NOMO-1 treated with DMSO at 0.1 percent for 48 hours (cell line): ENCODE data around the gene RAB11B.
A peak's percentile ranks its signal among the peaks of the same experiment; 100 is the strongest.
"Not testable (repeated sequence)": the region's sequence is repeated elsewhere in the genome, so short reads cannot be mapped to it uniquely, and the experiment has no call there.

Experiments used
- DNase-seq: peaks from one replicate; lab custom pipeline; 2025; ENCODE audit not compliant: unreplicated experiment; lab: John Stamatoyannopoulos, UW

Gene RAB11B

GRCh38 chr19:8425331-8425730 is 35.2 kb downstream of the RAB11B start:
- DNase-seq: not testable (repeated sequence)

DNA sequence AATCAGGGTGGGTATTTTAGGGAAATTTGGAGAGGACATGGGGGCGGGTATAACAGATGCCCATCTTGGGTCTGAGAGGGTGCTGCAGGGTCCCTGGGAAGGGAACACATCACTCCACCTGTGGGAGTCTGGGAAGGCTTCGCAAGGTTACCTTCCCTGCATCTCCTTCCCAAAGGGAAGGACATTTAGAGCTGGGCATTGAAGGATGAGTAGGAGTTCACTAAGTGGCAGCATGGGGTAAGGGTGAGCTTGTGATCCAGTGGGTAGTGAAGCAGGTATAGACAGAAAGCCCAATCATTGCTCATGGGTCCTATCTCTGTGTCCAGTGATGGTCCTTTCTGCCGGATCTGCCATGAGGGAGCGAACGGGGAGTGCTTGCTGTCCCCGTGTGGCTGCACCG is 36.1 kb downstream of the RAB11B start:
- DNase-seq: no peak

DNA sequence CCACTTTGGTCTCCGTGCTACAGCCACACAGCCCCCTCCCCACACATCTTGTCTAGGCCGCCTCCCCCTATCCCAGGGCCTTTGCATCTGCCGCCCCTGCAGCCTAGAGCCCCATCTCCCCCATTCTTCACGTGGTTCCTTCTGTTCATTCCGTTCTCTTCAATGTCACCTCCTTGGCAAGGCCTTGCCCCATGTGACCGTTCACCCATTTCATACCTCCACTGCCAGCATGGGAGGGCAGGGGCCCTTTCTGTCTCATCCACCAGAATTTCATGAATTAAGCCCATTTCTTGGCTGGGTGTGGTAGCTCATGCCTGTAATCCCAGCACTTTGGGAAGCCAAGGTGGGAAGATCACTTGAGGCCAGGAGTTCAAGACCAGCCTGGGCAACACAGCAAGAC is 38.9 kb downstream of the RAB11B start:
- DNase-seq: no peak

DNA sequence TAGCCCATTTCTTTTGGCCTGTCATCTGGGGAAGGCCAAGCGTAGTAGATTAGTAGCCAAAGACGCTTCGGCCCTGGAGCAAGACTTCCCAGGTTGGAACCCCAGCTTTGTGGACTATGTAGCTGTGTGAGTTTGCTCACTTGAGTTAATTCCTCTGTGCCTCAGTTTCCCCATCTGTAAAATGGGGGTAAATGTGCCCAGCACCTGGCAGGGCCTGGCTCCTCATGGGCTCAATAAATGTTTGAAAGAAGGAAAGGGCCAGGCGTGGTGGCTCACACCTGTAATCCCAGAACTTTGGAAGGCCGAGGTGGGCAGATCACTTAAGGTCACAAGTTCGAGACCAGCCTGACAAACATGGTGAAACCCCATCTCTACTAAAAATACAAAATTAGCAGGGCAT is 39.7 kb downstream of the RAB11B start:
- no peak for DNase-seq

- no peak for DNase-seq
These were observed 40.5 kb downstream of the RAB11B start for GRCh38 chr19:8430650-8431049.

DNA sequence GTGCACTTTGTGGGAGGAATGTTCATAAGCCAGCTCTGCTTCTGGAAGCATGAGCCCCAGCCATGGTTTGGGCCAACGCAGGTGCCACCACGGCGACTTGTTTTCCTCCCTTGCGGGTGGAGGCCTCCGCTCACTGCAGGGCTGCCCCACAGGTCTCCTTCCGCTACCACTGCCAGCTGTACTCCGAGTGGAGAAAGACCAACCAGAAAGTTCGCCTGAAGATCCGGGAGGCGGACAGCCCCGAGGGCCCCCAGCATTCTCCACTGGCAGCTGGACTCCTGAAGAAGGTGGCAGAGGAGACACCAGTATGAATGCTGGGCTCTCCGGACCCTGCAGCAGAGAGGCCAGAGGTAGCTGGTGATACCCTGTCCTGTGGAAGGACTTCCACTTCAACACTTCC is 48.1 kb downstream of the RAB11B start:
- no peak for DNase-seq

DNA sequence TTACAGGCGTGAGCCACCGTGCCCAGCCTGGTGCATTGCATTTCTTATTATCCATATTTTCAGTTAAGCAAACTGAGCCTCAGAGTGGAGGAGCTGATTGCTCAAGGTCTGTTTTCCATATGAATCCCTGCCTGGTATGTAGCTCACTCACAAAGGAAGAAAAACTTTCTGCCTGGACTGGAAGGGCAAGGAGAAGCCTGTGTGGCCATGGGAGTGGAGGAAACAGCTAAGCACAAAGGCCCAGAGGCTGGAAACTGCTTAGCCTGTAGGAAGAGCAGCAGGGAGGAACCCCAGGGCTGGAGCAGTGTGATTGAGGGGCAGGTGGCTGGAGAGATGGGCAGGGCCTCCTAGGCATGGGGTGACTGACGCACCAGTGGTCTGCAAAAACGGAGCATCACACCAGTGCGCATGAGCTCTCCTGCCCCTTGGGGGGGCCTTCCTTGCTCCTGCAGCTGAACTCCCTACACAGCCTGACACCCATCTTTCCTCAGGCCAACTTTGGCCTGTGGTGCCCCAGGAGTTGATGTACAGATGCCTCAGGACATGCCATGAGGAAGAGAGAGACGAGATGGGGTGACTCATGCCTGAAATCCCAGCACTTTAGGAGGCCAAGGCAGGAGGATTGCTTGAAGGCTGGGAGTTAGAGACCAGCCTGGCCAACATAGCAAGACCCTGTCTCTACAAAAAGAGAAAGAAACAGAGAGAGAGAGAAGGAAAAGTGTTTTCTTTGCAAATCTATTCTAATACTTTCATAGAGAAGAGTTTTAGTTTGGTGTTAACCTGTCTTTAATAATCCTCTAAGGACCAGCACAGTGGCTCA is 51.8 kb downstream of the RAB11B start:
- DNase-seq: no peak

DNA sequence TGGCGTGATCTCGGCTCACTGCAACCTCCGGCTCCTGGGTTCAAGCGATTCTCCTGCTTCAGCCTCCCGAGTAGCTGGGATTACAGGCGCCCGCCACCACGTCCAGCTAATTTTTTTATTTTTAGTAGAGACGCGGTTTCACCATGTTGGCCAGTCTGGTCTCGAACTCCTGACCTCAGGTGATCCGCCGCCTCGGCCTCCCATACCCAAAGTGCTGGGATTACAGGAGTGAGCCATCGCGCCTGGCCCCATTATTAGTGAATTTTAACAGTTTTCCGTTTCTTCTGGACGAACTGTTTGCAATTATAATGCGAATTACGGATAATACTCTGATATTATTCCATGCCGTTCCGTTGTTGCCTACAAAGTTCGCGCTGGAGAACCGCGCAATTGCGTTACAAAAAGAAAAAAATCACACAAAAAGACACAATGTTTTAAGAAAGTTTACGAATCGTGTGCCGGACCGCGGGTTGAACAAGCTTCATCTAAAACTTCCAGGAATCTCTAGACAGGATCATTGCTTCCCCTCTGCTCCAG is 54.0 kb downstream of the RAB11B start:
- DNase-seq: not testable (repeated sequence)

- peak; percentile 97 for DNase-seq
These were observed 54.7 kb downstream of the RAB11B start, which contains the start of gene HNRNPM for GRCh38 chr19:8444677-8445487. Gene HNRNPM, plus strand, starts transcription at chr19:8444975. Its CDS starts 24 bp downstream, at chr19:8444999.

GRCh38 chr19:8445488-8446001 is 55.4 kb downstream of the RAB11B start:
- DNase-seq: peak; percentile 39

DNA sequence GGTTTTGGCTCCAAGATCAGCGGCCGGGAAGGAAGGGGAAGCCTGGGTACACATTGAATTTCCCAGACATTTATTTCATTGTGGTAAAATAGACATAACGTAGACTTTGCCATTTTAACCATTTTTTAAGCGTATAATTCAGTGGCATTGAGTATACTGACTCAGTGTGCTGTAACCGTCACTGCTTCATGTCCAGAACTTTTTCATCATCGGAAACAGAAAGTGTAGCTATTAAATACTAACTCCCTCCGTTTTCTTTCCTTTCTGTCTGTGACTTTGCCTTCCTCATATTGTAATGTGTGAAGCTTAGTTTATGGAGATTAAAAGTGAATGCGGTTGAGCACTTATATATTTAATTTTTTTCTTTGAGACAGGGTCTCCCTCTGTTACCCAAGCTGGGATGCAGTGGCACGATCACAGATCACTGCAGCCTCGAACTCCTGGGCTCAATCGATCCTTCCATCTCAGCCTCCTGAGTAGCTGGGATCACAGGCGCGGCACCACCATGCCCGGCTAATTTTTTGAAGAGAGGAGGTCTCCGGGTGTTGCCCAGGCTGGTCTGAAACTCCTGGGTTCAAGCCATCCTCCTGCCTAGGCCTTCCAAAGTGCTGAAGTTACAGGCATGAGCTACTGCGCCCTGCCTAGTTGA is 56.0 kb downstream of the RAB11B start:
- DNase-seq: peak; percentile 21

DNA sequence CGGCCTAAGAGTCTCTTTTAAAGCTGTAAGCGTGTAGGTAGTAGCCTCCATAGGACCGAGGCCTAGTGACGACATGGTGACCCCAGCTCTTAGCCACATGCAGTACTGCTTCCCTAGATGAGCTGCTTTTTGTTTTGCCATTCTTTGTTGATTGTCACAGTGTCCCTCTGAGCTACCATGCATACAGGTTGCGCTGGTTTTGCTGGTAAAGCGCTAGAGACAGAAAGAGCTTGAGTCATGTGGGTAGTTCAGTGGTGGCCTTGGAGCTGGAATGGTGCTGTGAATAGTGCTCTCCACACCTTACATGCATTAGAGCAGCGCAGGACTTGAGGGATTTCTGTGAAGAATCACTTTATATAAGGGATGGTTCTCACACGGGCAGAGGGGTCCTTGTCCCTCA is 59.7 kb downstream of the RAB11B start:
- DNase-seq: no peak

GRCh38 chr19:8451377-8451776 is 61.2 kb downstream of the RAB11B start:
- no peak for DNase-seq

DNA sequence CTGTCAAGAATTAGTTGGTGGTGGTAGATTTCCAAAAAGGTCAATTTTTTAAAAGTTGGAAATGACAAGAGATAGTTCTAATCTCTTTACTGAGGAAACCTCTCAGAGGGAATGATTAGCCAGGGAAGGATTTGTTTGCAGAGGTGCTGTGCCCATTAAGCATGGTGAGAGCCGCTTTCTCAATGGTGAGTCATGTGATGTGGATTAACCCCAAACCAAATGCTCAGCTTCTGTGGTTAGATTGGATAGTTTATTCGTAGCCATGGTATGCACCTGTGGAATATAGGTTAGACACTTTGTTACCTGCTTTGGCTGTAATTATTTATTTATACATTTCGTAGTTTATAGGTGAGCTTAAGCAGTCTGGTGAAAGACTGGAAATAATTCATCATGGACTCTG is 61.7 kb downstream of the RAB11B start:
- no peak for DNase-seq

DNA sequence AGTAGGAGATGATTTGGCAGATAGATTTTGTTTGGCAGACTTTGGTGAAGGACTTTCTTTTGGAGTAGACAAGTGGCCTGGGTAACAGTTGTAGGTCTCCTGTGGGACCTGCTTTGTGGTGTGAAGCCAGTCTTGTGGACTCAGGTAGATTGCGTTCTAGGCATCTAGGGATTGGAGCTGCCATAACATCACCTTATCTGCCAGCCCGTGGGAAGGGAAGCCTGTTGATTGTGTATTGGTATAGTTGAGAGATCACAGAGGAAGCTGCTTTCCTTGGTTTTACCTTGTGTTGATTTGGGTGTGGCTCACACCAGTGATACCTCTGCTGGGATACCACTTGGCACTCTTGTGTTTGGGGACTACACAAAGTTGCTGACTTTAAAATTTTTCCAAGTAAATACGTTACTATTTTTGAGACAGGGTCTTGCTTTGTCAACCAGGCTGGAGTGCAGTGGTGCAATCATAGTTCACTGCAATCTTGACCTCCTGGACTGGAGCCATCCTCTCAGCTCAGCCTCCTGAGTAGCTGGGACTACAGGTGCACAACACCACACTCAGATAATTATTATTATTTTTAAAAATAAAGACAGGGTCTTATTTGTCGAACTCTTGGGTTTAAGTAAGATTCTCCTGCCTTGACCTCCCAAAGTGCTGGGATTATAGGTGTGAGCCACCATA is 62.4 kb downstream of the RAB11B start:
- DNase-seq: no peak

DNA sequence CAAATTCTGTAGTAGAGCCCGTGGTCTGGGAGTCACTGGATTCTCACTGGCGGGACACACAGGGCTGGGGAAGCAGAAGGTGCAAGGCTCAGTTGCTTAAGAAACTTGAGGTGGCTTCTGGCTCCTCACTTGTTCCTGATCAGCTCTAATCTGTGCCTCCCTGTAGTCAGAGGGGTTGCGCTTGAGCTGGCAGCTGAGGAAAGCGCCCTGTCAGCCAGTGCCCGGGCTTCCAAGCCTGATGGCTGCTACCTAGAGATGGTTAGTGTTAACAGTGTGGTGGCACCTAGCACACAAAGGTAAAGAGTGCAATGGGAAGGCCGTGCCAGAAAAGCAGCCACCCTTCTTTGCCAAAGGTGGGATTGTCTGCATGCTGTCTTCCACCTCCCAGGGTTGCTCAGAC is 63.5 kb downstream of the RAB11B start:
- DNase-seq: no peak
